Esophagus (tissue), 2 donors: Measurements from ENCODE around the gene NUDCD3. TPM values are rescaled to one million over a fixed set of nuclear protein-coding genes. Genes with fewer than 3 reads are reported as not detected.

Experiments used
- H3K27ac ChIP-seq, 2 donors: one replicate each; pipeline ENCODE4 v1.5.1; 2013; ENCODE audit warnings: low read depth in 2 of 2, mild to moderate bottlenecking in 2 of 2, inconsistent platforms in 1 of 2, low read length in 1 of 2, moderate library complexity in 1 of 2
- H3K27me3 ChIP-seq, 2 donors: one replicate each; pipeline ENCODE4 v1.6.1; 2013; ENCODE audit warnings: low read length in 2 of 2, control low read depth in 1 of 2, mild to moderate bottlenecking in 1 of 2; ENCODE audit not compliant: insufficient read depth in 2 of 2, control insufficient read depth in 1 of 2
- H3K36me3 ChIP-seq, 2 donors: one replicate each; pipeline ENCODE4 v1.6.1; 2013; ENCODE audit warnings: low read length in 1 of 2; ENCODE audit not compliant: control insufficient read depth in 2 of 2, insufficient read depth in 2 of 2
- H3K4me1 ChIP-seq, 2 donors: one replicate each; pipeline ENCODE4 v1.6.1; 2013; ENCODE audit warnings: low read length in 1 of 2; ENCODE audit not compliant: control insufficient read depth in 2 of 2, insufficient read depth in 2 of 2
- H3K4me3 ChIP-seq, 2 donors: one replicate each; pipeline ENCODE4 v1.5.1; 2013; ENCODE audit warnings: low read length in 2 of 2, mild to moderate bottlenecking in 2 of 2, low read depth in 1 of 2, moderate library complexity in 1 of 2
- H3K9me3 ChIP-seq, 2 donors: one replicate each; pipeline ENCODE4 v1.6.1; 2013; ENCODE audit warnings: mild to moderate bottlenecking in 2 of 2, low read depth in 1 of 2, low read length in 1 of 2, moderate library complexity in 1 of 2; ENCODE audit not compliant: control insufficient read depth in 2 of 2, insufficient read depth in 1 of 2
- WGBS, 2 donors: extraction: QIAGEN DNeasy Blood & Tissue Kit; methylation state at CpG; one replicate each; pipeline ENCODE4 v1.1.7; 2013; 5-methylcytosine and 5-hydroxymethylcytosine counted together
- polyA plus RNA-seq, 2 donors: library from polyadenylated mRNA; stranded (reverse); fragments of 200-250 nt; gene quantifications; one replicate each; pipeline ENCODE4 v1.2.3, GENCODE V29; 2013
- donor health status: healthy with polysubstance abuse.
- donor health status: Bipolar disorder and iron deficiency.

The NUDCD3 gene
- polyA plus RNA-seq, 2 donors = 20.5 to 21.2 TPM

DNA sequence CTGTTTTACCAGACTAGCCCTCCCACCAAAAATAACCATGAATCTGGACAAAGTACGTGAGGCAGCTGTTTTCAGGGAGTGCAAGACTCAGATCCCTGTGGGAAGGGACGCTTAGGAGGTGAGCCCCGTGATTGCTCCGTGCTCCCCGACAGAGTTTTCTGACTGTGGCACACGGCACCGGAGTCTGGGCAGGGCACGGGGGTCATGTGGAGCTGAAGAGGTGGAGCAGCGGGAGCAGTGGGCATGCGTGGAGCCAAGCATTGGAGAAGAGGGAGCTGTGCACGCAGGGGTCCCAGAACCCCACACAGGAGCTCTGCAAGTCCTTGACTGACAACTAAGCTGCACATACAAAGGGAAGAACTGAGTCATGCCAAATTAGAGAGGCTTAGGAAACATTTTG is 154.0 kb downstream of the NUDCD3 start:
- no peak overlapping the region for H3K27ac ChIP-seq
- H3K4me3 ChIP-seq = no peak overlapping the region
- no peaks in the 10 kb centered on the region for H3K4me1 ChIP-seq
- WGBS, 2 donors = 90 to 93% methylated on average over 11 of the region's 11 CpGs
- H3K9me3 ChIP-seq = peaks cover 2 to 3% of the 10 kb centered on the region in 2 donors
- H3K27me3 ChIP-seq = no peaks in the 10 kb centered on the region
- H3K36me3 ChIP-seq = no peaks in the 10 kb centered on the region

DNA sequence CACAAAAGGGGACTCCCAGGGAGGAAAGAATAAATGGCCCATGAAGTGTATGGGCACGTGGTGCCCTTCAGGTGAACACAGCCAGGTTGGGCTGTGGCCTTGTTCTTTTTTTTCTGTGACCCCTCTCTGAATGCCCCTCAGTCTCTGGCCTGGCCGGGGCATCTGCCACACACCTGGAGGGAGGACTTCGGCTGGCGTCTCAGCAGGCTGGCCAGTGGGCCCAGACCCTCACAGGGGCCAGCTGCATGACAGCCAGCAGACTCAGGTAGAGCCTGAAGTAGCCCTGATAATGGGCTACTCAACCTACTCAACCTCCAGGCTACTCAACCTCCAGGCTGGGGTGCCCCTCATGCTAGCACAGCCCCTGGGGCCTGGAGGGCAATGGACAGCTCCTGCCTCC is 155.3 kb downstream of the NUDCD3 start:
- Histone ChIP-seq H3K27ac (no peak overlapping the region), H3K27me3 (no peaks in the 10 kb centered on the region), H3K9me3 (peaks cover 2 to 3% of the 10 kb centered on the region in 2 donors), H3K36me3 (no peaks in the 10 kb centered on the region), H3K4me1 (no peaks in the 10 kb centered on the region), H3K4me3 (no peak overlapping the region)
- WGBS, 2 donors = 86 to 89% methylated on average over 3 to 4 of the region's 4 CpGs

DNA sequence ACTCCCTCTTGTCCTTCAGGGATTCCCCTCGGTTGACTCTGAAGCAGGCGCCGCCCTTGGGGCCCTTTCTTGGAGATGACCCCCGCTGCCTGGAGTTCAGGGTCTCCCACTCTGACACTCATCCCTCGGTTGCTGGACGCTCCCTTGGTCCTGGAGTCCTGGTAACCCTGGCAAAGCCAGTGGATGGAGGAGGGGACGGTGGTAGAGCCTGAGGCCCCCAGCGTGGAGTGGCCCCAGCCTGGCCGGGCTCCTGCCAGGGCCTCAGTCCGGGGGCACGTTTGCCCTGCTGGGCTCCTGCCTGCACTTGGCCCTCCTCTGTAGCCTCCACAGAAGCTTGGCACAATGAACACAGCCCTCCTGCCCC is 155.7 kb downstream of the NUDCD3 start:
- 93 to 96% methylated on average over 11 of the region's 11 CpGs for whole genome bisulfite sequencing, 2 donors
- H3K9me3 ChIP-seq = peaks cover 2 to 3% of the 10 kb centered on the region in 2 donors
- no peak overlapping the region for H3K4me3 ChIP-seq
- H3K27me3 ChIP-seq = no peaks in the 10 kb centered on the region
- H3K36me3 ChIP-seq = no peaks in the 10 kb centered on the region
- no peak overlapping the region for H3K27ac ChIP-seq
- no peaks in the 10 kb centered on the region for H3K4me1 ChIP-seq

DNA sequence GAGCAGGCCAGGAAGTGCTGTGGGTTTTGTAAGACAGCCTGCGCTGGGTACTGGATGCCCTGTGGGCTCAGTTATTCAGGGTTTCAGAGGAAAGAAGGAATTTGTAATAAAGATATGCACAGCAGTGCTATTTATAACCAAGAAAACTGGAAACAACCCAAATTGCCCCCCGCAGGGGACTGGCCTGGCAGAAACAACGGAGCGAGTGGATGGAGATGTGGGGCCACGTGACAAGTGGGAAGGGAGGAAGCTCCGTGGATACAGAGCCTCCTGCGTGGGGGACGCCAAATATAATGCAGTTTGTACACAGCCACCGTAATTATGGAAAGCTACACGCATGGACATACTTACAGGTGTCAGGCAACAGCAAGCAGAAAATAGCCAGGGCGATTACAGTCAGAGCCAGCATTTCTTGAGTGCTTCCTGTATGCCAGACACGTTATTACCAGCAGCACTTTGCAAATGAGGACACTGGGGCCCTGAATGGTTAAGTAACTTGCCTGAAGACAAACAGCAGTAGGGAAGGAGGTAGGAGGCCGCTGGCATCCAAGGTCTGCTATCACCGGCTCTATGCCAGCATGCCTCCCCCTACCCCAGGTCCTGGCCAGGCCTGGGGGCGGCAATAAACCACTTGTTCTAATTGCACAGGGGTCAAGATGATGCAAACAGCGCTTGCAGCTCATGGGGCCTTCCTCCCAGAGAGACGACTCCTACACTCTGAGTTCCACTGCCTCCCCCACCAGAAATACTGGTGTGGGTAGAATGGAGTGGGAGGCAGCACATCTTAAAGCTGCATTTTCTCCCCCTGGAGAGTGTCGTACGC is 156.3 kb downstream of the NUDCD3 start:
- H3K27ac ChIP-seq = no peak overlapping the region
- H3K4me1 ChIP-seq = no peaks in the 10 kb centered on the region
- H3K4me3 ChIP-seq = no peak overlapping the region
- WGBS, 2 donors = 79 to 81% methylated on average over 19 of the region's 19 CpGs
- H3K27me3 ChIP-seq = no peaks in the 10 kb centered on the region
- H3K9me3 ChIP-seq = peaks cover 2 to 3% of the 10 kb centered on the region in 2 donors
- no peaks in the 10 kb centered on the region for H3K36me3 ChIP-seq

DNA sequence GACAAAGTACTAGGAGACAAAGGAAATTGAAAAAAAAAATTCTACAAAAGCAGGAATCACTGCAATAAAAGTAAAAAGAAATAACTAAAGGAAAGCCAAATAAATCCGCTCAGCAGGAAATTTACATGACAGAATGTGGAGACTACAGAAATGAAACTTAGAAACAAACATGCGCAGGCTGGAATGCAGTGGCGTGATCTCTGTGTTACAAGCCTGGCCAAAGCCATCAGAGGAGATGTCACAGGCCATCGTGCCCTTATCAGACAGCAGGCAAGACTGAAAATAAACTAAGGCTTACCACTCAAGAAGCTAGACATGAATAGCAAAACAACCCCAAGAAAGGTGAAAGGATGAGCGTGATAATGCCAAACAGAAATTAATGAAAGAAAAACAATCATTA is 158.8 kb downstream of the NUDCD3 start:
- no peak overlapping the region for H3K27ac ChIP-seq
- H3K36me3 ChIP-seq = no peaks in the 10 kb centered on the region
- no peak overlapping the region for H3K4me3 ChIP-seq
- peaks cover 2 to 3% of the 10 kb centered on the region in 2 donors for H3K9me3 ChIP-seq
- no peaks in the 10 kb centered on the region for H3K27me3 ChIP-seq
- WGBS, 2 donors = 67 to 69% methylated on average over 5 of the region's 5 CpGs
- no peaks in the 10 kb centered on the region for H3K4me1 ChIP-seq

DNA sequence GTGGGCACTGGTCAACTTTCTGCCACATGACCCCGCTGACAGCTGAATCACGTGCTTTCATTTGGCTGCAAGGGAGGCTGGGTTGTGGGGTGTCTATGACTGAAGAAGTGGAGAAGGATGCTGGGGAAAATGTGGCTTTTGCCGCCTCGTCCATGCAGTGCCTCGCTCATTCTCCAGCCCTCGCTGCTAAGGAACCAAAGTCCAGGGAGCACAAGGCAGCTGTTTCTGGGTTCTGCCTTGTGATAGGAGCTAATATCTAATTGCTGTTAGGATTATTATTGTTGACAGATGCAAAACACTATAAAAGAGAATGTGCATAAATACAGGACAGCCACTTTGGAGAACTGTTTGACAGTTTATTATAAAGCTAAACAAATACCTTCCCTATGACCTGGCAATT is 160.1 kb downstream of the NUDCD3 start:
- Histone ChIP-seq H3K27ac (no peak overlapping the region), H3K9me3 (no peaks in the 10 kb centered on the region), H3K4me1 (no peaks in the 10 kb centered on the region), H3K36me3 (no peaks in the 10 kb centered on the region), H3K27me3 (peaks cover 0 to 4% of the 10 kb centered on the region in 2 donors), H3K4me3 (no peak overlapping the region)
- 70 to 83% methylated on average over 6 of the region's 6 CpGs for WGBS, 2 donors

DNA sequence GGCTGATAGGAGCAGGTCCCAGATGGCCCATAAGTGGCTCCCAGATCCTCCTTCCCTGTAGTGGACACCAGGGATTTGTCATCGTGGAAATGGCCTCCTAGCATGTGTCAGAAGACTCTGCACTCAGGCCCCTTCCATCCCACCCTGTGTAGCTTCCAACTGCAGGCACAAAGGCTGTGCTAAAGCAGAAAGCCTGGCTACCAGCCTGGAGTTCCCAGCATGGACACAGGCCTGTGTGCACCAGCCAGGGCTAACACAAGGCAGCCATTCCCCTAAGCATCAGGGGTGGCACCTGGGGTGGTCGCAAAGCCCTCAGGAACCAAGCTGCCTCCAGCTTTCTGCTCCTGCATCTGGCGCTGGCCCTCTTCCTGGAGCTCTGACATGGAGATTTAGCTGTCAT is 160.6 kb downstream of the NUDCD3 start:
- no peaks in the 10 kb centered on the region for H3K36me3 ChIP-seq
- peaks cover 0 to 4% of the 10 kb centered on the region in 2 donors for H3K27me3 ChIP-seq
- H3K4me3 ChIP-seq = no peak overlapping the region
- no peaks in the 10 kb centered on the region for H3K9me3 ChIP-seq
- H3K27ac ChIP-seq = no peak overlapping the region
- H3K4me1 ChIP-seq = peaks cover 0 to 2% of the 10 kb centered on the region in 2 donors
- WGBS, 2 donors = 64 to 88% methylated on average over 3 of the region's 3 CpGs

Other genes starting within 250 kb of the NUDCD3 start
- 1 to 10 TPM in 1 of 2 donors, under 1 TPM in 1; 0.33 to 1.2 TPM for gene CAMK2B, start 165.1 kb downstream of the NUDCD3 start, polyA plus RNA-seq
- under 1 TPM; 0.07 to 0.65 TPM for gene NPC1L1, start 50.7 kb upstream of the NUDCD3 start, polyA plus RNA-seq
- gene DDX56, start 83.2 kb upstream of the NUDCD3 start, polyA plus RNA-seq = 10 to 100 TPM; 50.1 to 84.0 TPM
- 10 to 100 TPM; 24.3 to 26.4 TPM for gene TMED4, start 91.6 kb upstream of the NUDCD3 start, polyA plus RNA-seq
- 10 to 100 TPM; 25.8 to 43.0 TPM for gene OGDH, start 116.0 kb upstream of the NUDCD3 start, polyA plus RNA-seq